HG03135 (cell line): ENCODE results near the gene CDK3.

Source experiments
- ATAC-seq: cut with Tn5 transposase; IDR thresholded peaks from one replicate; pipeline ENCODE4 v1.9.1; 2021; ENCODE audit warnings: mild to moderate bottlenecking, moderate library complexity; ENCODE audit not compliant: unreplicated experiment

The CDK3 gene

GRCh38 chr17:76013377-76013932 lies 12.8 kb downstream of the CDK3 start:
- ATAC-seq: no peak

- ATAC-seq: no peak
Observed at GRCh38 chr17:76014100-76014924, 13.7 kb downstream of the CDK3 start.

DNA sequence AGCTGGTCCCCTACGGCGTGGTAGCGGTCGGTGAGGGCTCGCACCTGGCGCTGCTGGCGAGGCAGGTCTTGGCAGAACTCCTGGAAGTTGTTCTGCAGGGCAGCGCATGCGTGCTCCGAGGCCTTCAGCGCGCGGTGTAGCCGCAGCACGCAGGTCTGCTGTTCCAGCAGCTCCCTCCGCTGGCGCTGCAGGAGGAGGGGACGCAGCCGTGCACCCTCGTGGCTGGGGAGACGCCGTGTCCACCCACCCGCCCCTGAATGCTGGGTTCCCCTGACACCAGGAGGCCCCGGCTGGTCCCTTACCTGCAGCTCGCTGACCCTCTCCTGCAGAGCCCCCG lies 14.2 kb downstream of the CDK3 start:
- ATAC-seq: no peak

DNA sequence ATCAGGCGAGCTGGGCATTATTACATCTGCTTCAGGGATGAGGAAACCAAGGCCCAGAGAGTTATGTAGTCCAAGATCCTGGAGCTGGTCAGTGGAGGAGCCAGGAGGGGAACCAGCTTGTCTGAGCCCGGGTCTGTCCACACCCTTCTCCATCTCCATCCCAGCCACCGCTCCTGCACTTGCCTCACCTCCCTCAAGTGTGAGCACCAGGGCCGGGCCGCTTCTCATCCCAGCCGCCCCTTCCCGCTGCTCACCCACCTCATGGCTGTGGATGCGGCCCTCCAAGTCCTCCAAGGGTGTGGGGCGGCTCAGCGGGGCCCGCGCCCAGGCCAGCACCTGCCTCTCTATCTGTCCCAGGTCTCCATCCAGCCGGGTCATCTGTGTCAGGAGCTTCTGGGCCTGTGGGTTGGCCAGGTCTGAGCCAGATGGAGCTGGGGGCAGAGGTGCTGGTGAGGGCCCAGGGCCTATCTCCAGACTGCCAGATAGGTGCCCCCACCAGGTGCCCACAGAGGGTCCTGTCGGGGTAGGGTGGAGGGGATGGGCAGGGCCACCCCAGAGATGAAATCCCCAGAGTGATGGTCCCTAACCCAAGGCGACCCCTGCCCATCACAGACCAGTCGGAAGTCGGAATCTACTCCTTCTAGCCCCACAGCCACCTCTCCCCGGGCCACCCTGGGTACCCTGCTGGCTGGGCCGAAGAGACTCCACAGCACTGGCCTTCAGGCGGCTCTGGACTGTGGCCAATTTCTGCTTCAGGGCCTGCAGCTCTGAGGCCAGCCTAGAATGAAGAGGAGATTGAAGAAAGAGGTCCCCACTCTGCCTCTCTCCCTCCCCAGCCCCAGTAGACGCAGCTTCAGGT lies 17.1 kb downstream of the CDK3 start:
- ATAC-seq: no peak

GRCh38 chr17:76018340-76018680 lies 17.7 kb downstream of the CDK3 start:
- no peak for ATAC-seq

- ATAC-seq: no peak
Observed at GRCh38 chr17:76018801-76019200, 18.1 kb downstream of the CDK3 start.

GRCh38 chr17:76019833-76020467 lies 19.3 kb downstream of the CDK3 start:
- ATAC-seq: no peak

DNA sequence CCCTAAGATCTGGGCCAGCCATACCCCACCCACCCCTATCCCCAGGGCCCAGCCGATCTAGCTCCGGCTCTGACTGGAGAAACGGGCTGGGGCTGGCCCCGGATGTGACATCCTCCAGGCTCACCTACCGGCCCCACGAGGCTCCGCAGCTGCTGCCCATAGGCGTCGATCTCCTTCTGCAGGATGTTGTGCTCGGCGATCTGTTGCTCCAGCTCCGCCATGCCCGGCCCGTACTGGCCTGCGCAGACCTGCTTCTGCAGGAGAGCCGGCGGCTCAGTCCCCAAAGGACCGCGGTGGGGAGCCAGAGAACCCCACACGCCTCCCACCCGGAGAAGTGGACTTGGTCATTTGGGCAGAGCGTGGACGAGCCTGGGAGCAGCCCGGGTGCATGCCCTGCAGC lies 21.6 kb downstream of the CDK3 start:
- ATAC-seq: no peak

GRCh38 chr17:76022973-76023899 lies 22.6 kb downstream of the CDK3 start:
- no peak for ATAC-seq

DNA sequence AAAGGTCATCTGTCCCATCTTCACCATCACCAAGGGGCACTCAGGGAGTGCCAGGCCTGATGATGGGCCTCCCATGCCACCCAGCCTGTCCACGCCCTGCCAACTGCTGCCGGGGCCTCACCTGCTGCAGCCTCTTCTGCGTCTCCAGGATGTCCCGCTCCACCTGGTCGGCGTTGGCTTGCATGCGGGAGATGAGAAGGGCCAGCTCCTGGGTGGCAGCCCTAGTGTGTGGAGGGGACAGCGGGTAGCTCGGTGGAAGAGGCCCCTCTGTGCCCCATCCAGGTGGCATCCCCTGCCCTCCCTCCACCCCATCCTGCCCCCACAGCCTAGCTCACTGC lies 23.2 kb downstream of the CDK3 start:
- ATAC-seq: no peak

DNA sequence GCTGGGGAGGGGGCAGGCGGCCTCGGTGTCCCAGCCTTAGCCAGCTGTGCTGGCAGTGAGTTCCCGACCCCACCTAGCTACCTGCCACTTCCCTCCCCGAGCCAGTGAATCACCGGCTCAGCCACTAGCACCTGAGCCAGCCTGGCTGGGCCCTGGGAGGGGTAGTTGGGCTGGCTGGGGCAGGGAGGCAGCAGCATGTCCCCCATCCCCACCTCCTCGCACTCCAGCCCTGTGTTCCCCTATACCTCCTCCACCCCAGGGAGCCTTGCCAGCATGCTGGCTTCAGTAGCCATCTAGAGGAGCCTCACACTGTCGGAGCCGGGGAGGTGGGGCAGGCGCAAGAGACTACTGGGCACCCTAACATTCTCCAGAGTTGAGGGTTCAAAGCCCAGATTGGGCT lies 23.7 kb downstream of the CDK3 start:
- no peak for ATAC-seq

DNA sequence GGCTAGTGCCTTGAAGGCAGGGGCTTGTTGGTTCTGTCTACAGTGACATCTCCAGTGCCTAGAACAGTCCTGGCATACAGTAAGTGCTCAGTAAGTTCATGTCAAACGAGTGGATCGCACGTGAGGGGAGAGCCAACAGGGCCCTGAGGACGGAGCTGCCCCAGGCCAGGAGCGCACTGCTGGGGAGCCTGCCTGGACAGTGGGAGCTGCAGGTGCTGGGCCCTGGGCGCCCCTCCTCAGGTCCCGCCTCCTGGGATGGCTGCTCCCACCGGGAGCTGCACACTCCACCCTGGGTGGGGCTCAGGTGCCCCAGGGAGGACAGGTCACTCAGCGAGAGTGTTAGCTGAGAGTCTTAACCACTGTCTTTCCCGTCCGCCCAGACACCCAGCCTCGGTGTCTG lies 24.6 kb downstream of the CDK3 start:
- ATAC-seq: no peak

- no peak for ATAC-seq
Observed at GRCh38 chr17:76026714-76027158, 26.1 kb downstream of the CDK3 start.

GRCh38 chr17:76027159-76027839 lies 26.6 kb downstream of the CDK3 start, which contains the start of gene EVPL:
Gene EVPL (minus strand): TSS chr17:76027306. CDS start chr17:76027198, 108 bp downstream.
- no peak for ATAC-seq

- no peak for ATAC-seq
Observed at GRCh38 chr17:76032073-76032779, 31.6 kb downstream of the CDK3 start.

DNA sequence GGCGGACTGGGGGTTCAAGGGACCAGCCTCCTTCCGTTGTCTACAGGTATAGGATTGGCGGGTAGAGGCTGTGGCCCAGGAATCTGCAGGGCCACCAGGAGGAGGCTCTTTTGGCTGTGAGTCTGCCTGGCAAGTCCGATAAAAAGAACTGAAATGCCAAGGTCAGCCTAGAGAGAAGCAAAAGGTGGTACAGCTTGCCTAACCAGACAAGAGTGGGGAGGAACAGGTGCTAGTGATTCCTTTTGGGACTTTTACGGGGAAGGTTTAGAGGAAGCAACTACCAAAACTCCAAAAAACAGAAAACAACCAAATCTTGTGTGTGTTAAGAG lies 32.1 kb downstream of the CDK3 start:
- ATAC-seq: no peak

- no peak for ATAC-seq
Observed at GRCh38 chr17:76033139-76033538, 32.5 kb downstream of the CDK3 start.

DNA sequence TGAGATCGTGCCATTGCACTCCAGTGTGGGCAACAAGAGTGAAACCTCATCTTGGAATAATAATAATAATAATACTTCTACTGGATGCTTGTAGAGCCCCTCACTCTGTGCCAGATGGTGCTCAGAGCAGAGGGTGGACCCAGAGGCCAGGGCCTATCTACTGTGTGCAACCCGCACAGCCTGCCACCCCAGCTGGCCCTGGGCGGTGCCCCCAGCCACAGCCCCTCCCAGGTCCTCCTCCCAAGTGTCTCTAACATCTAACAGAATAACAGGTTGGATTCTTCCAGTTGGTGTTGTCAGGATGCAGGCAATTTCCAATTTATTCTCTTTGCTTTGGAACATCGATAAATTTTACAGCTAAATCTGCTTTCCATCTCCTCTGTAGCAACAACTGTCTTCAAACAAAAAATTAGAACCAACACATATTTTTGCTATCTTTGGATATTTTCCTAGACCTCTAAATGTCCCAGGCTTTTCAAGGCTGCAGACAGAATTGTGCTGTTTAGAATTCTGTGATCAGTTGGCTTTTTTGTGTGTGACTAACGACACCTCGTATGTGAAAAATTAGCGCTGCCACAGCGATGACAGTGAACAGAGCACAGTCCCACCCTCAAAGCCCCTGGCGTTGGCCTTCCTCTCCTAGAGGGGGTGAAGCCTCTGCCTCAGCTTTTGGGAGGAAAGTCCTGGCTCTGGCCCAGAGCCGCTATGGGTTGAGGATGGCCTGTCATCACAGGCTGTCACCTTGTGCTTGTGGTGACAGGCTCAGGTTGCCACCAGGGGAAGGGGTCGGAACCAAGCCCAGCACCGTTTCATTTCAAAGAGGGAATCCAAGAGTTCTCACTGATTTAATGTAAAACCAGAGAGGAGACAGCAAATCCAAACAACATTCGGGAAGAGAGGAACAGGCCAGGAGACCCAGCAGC lies 34.0 kb downstream of the CDK3 start:
- no peak for ATAC-seq
